Type B pancreatic cell (in vitro differentiated cells): Measurements from ENCODE around the gene PARP6. TPM values are rescaled to one million over a fixed set of nuclear protein-coding genes. Genes with fewer than 3 reads are reported as not detected.
A peak's percentile ranks its signal among the peaks of the same experiment; 100 is the strongest.

Source experiments
- DNase-seq: peaks from one replicate; pipeline ENCODE4 v3.0.0; 2021; ENCODE audit warnings: mixed read lengths; ENCODE audit not compliant: unreplicated experiment; ENCODE audit errors: extremely low spot score
- H3K27ac Mint-ChIP-seq: 2 replicates; pipeline ENCODE4 v1.8.0; 2021; ENCODE audit warnings: mild to moderate bottlenecking, mixed read lengths
- H3K27me3 Mint-ChIP-seq: 2 replicates; pipeline ENCODE4 v1.8.0; 2021; ENCODE audit warnings: mixed read lengths
- H3K36me3 Mint-ChIP-seq: 2 replicates; pipeline ENCODE4 v1.8.0; 2021; ENCODE audit warnings: mixed read lengths
- H3K4me1 Mint-ChIP-seq: one replicate; pipeline ENCODE4 v1.8.0; 2021; ENCODE audit warnings: mixed read lengths; ENCODE audit not compliant: unreplicated experiment
- H3K4me3 Mint-ChIP-seq: 2 replicates; pipeline ENCODE4 v1.8.0; 2021; ENCODE audit warnings: mild to moderate bottlenecking, mixed read lengths
- H3K9me3 Mint-ChIP-seq: 2 replicates; pipeline ENCODE4 v1.8.0; 2021; ENCODE audit warnings: mixed read lengths
- CTCF ChIP-seq: fragments of 200-600 bp; sonication (generic); conservative IDR thresholded peaks from 2 replicates; pipeline ENCODE4 v1.5.0; 2021; ENCODE audit warnings: antibody characterized with exemption, mild to moderate bottlenecking
- long read RNA-seq: library from polyadenylated mRNA; unstranded; transcript quantifications from one replicate; pipeline ENCODE4 v2.0.0, GENCODE V29; 2020
- total RNA-seq: library from RNA; stranded (reverse); gene quantifications from 2 replicates; pipeline ENCODE4 v1.2.1, GENCODE V29; 2021; ENCODE audit warnings: low replicate concordance

PARP6 gene
- total RNA-seq, result 74.6 and 97.5 TPM in 2 replicates
- long read RNA-seq, partial matches to known transcripts, result 9 of 30 reads
- long read RNA-seq, other reads (novel, unspliced or antisense), result 19 of 30 reads

- H3K4me3 Mint-ChIP-seq, result peak within 1 kb of the TSS; percentile 94
- H3K9me3 Mint-ChIP-seq, result no peaks in the 10 kb centered on the region
- DNase-seq, result peak; percentile 98
- peaks cover 16% of the 10 kb centered on the region for H3K4me1 Mint-ChIP-seq
- peaks cover 18% of the 10 kb centered on the region for H3K27me3 Mint-ChIP-seq
- peak within 1 kb of the TSS; percentile 94 for H3K27ac Mint-ChIP-seq
- TF ChIP-seq CTCF, result peak; percentile 78
- peaks cover 4% of the 10 kb centered on the region for H3K36me3 Mint-ChIP-seq
These were observed at the start of gene PARP6 for GRCh38 chr15:72272213-72272996. TSS of gene PARP6 (minus strand) at chr15:72272554. CDS start at chr15:72267477, 5,077 bp downstream.

- peak; percentile 91 for DNase-seq
- H3K4me1 Mint-ChIP-seq, result peaks cover 4% of the 10 kb centered on the region
- peak within 1 kb of the TSS; percentile 89 for H3K4me3 Mint-ChIP-seq
- H3K27me3 Mint-ChIP-seq, result peaks cover 36% of the 10 kb centered on the region
- peaks cover 9% of the 10 kb centered on the region for H3K36me3 Mint-ChIP-seq
- TF ChIP-seq CTCF, result no peak
- peak within 1 kb of the TSS; percentile 62 for H3K27ac Mint-ChIP-seq
- no peaks in the 10 kb centered on the region for H3K9me3 Mint-ChIP-seq
These were observed 47.8 kb upstream of the PARP6 start, which contains the start of gene CELF6 for GRCh38 chr15:72319985-72320671. TSS of gene CELF6 (minus strand) at chr15:72320157. CDS start at chr15:72319874, 283 bp downstream.

GRCh38 chr15:72319360-72319984 lies 47.1 kb upstream of the PARP6 start:
- peak overlapping the region; percentile 79 for H3K4me3 Mint-ChIP-seq
- peaks cover 36% of the 10 kb centered on the region for H3K27me3 Mint-ChIP-seq
- H3K4me1 Mint-ChIP-seq, result peaks cover 4% of the 10 kb centered on the region
- peak; percentile 86 for DNase-seq
- peak overlapping the region; percentile 30 for H3K27ac Mint-ChIP-seq
- no peaks in the 10 kb centered on the region for H3K9me3 Mint-ChIP-seq
- TF ChIP-seq CTCF, result no peak
- H3K36me3 Mint-ChIP-seq, result peaks cover 6% of the 10 kb centered on the region

- Mint-ChIP-seq H3K4me3 (peak overlapping the region; percentile 79), H3K9me3 (no peaks in the 10 kb centered on the region), H3K27me3 (peaks cover 36% of the 10 kb centered on the region), H3K4me1 (peaks cover 4% of the 10 kb centered on the region), H3K27ac (peak overlapping the region; percentile 30), H3K36me3 (no peaks in the 10 kb centered on the region)
- no peak for TF ChIP-seq CTCF
- no peak for DNase-seq
These were observed 46.1 kb upstream of the PARP6 start for GRCh38 chr15:72318408-72318942.

- Mint-ChIP-seq H3K4me3 (no peak overlapping the region), H3K9me3 (no peaks in the 10 kb centered on the region), H3K4me1 (peaks cover 2% of the 10 kb centered on the region), H3K27ac (no peak overlapping the region), H3K27me3 (peaks cover 42% of the 10 kb centered on the region), H3K36me3 (no peaks in the 10 kb centered on the region)
- DNase-seq, result no peak
- no peak for TF ChIP-seq CTCF
These were observed 43.5 kb upstream of the PARP6 start for GRCh38 chr15:72315706-72316370.
